ENCODE measurements around the gene B4GALNT2. TPM values are rescaled to one million over a fixed set of nuclear protein-coding genes. Genes with fewer than 3 reads are reported as not detected.
A peak's percentile ranks its signal among the peaks of the same experiment; 100 is the strongest.

Gene B4GALNT2
- polyA plus RNA-seq, 2 of the 4 experiments (the other 2 are of a cell fraction), result 0.36 to 0.49 TPM

DNA sequence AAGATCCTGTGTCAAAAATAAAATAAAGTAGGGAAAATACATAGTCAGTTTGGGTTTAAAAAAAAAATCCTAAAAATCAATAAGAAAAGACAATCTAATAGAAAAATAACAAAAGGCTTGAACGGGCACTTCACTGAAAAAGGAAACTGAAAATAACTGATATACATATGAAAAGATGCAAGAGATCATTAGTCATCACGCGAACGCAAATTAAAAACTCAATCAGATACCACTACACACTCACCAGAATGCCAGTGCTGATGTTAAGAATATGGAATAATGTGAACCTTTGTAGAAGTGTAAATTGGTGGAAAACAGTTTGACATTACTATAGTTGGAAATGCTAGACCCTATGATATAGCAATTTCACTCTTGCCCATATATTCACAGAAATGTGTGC, 63.2 kb downstream of the B4GALNT2 start:
- TF ChIP-seq MAFK (IDR thresholded peaks at IDR 0.05; ENCODE audit: partially characterized antibody), result no peak
- TF ChIP-seq SREBF2 (IDR thresholded peaks at IDR 0.05), result no peak
- no peak for TF ChIP-seq ZFP36 (IDR thresholded peaks at IDR 0.05; ENCODE audit: borderline replicate concordance, partially characterized antibody)
- DNase-seq (ENCODE audit: low read depth in 1 of 2, low spot score in 1 of 2) (no peak), ATAC-seq (no peak), FAIRE-seq (no peak)
- 86% methylated on average over 4 of the region's 4 CpGs for WGBS (ENCODE audit: missing lambda C conversion rate)
- Histone ChIP-seq H3K4me2 (no peak overlapping the region), H3K9me3 (no peaks in the 10 kb centered on the region), H3K4me1 (peaks cover 26% of the 10 kb centered on the region), H3K4me3 (no peak overlapping the region), H3K27ac (no peak overlapping the region)
- ChIA-PET POLR2A (no interaction called here), CTCF (interaction anchor here (1.1 to 17.4 kb wide), 4 partner anchors 26 to 163 kb away, joined by 3 to 224 read pairs (median 8); partner anchors contain the start of gene PHOSPHO1)

DNA sequence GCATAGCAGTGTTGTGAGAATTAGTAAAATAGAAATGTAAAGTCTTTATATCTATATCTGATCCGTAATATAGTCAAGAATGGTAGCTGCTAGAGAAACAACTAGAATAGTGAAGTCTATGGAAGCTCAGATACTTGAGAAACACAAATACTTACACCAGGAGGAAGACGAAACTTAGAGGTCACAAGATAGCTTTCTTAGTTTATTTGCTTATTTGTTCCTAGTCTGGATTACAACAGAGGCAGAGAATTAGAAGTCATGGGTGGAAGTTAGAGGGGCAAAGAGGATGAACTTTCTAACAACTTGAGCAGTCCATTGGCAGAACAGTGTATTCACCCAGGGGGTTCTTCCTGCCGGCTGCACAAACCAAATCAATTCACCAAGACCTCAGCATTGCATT, 64.0 kb downstream of the B4GALNT2 start:
- Histone ChIP-seq H3K4me1 (peaks cover 20% of the 10 kb centered on the region), H3K4me2 (no peak overlapping the region), H3K9me3 (no peaks in the 10 kb centered on the region), H3K27ac (peak overlapping the region in 1 of 2 experiments; percentile 67; a peak in 3 of 6 replicates), H3K4me3 (no peak overlapping the region)
- TF ChIP-seq NR3C1 (IDR thresholded peaks at IDR 0.05) (no peak), HEYL (CRISPR knock-in tag; IDR thresholded peaks at IDR 0.05) (no peak), CBX2 (IDR thresholded peaks at IDR 0.05; ENCODE audit: borderline replicate concordance, low read depth) (no peak)
- TF ChIP-seq, protein P1, sequence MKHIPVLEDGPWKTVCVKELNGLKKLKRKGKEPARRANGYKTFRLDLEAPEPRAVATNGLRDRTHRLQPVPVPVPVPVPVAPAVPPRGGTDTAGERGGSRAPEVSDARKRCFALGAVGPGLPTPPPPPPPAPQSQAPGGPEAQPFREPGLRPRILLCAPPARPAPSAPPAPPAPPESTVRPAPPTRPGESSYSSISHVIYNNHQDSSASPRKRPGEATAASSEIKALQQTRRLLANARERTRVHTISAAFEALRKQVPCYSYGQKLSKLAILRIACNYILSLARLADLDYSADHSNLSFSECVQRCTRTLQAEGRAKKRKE (CRISPR knock-in tag; IDR thresholded peaks at IDR 0.05; ENCODE audit: low read depth), result no peak
- TF ChIP-seq, protein P2, sequence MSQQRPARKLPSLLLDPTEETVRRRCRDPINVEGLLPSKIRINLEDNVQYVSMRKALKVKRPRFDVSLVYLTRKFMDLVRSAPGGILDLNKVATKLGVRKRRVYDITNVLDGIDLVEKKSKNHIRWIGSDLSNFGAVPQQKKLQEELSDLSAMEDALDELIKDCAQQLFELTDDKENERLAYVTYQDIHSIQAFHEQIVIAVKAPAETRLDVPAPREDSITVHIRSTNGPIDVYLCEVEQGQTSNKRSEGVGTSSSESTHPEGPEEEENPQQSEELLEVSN (IDR thresholded peaks at IDR 0.05; ENCODE audit: borderline replicate concordance, low read depth), result no peak
- CTCF ChIA-PET, result interaction anchor here (1.1 to 17.4 kb wide), 2 partner anchors 25 to 33 kb away, joined by 3 to 224 read pairs; partner anchors contain the start of gene PHOSPHO1
- no peak for FAIRE-seq
- POLR2A ChIA-PET, result no interaction called here
- no peak for ATAC-seq
- DNase-seq (ENCODE audit: low read depth in 1 of 2, low spot score in 1 of 2), result no peak
- WGBS (ENCODE audit: missing lambda C conversion rate), result 91% methylated on average over 3 of the region's 3 CpGs

DNA sequence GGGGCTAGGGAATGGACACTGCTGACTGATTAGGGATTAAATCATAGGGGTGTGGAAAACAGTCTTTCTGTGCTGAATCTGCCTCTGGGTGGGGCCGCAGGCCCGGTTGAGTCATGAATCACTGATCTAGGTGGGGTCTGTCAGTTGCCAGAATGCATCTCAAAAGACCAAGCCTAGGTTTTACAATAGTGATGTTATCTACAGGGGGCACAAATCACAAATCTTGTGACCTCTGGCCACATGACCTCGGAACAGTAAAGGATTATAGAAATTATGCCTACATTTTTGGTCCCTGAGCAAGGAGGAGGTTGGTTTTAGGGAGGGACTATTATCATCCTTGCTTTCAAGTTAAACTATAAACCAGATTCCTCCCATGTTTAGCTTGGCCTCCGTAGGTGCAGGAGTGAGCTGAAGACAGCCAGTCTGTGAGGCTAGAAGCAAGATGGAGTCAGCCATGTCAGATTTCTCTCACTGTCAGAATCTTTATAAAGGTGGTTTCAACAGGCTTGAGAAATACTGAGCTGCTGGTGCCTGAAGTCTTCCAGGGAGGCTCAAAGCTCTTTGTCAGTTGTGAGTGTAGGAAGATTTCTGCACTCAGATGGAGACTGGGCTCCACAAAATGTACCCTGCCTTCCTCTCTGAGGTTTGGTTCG, 64.9 kb downstream of the B4GALNT2 start:
- WGBS (ENCODE audit: missing lambda C conversion rate), result 20% methylated on average over 5 of the region's 5 CpGs
- no peak overlapping the region for H3K4me3 ChIP-seq
- peak overlapping the region; percentile 37 to 67; a peak in 5 of 6 replicates for H3K27ac ChIP-seq
- H3K4me2 ChIP-seq, result peak overlapping the region; percentile 6; the same call in 2 of the 3 replicates
- peak in 1 of 2 experiments; percentile 58 for DNase-seq (ENCODE audit: low read depth in 1 of 2, low spot score in 1 of 2)
- no peak for ATAC-seq
- H3K4me1 ChIP-seq, result peaks cover 20% of the 10 kb centered on the region
- FAIRE-seq, result no peak
- H3K9me3 ChIP-seq, result no peaks in the 10 kb centered on the region
- ChIA-PET CTCF (interaction anchor here (0.8 to 17.4 kb wide), 5 partner anchors 10 to 383 kb away, joined by 3 to 224 read pairs (median 4); partner anchors contain the start of gene PHOSPHO1), POLR2A (no interaction called here)
- TF ChIP-seq, protein P3, sequence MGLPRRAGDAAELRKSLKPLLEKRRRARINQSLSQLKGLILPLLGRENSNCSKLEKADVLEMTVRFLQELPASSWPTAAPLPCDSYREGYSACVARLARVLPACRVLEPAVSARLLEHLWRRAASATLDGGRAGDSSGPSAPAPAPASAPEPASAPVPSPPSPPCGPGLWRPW (IDR thresholded peaks at IDR 0.05), result no peak
- TF ChIP-seq RCOR1 (IDR thresholded peaks at IDR 0.05; ENCODE audit: low read depth, low read length) (no peak), TP53 (CRISPR knock-in tag; IDR thresholded peaks at IDR 0.05) (no peak), HEYL (CRISPR knock-in tag; IDR thresholded peaks at IDR 0.05) (0 out of 2 replicates have a peak, but pooled peaks have one; percentile 49), ZC3H11A (IDR thresholded peaks at IDR 0.05) (no peak), ZFP36 (IDR thresholded peaks at IDR 0.05; ENCODE audit: borderline replicate concordance, partially characterized antibody) (no peak), MAFK (IDR thresholded peaks at IDR 0.05; ENCODE audit: partially characterized antibody) (no peak), RARB (CRISPR knock-in tag; IDR thresholded peaks at IDR 0.05) (peak; percentile 59; the same call in 1 of the 2 replicates), ZSCAN20 (CRISPR knock-in tag; IDR thresholded peaks at IDR 0.05) (no peak), HOXA7 (CRISPR knock-in tag; IDR thresholded peaks at IDR 0.05) (no peak), GATA3 (IDR thresholded peaks at IDR 0.05; ENCODE audit: borderline replicate concordance) (peak; percentile 65; the same call in 1 of the 2 replicates), NR3C1 (IDR thresholded peaks at IDR 0.05) (no peak), ESRRA (IDR thresholded peaks at IDR 0.05; ENCODE audit: borderline replicate concordance, low read length) (no peak), JUNB (IDR thresholded peaks at IDR 0.05) (no peak), RFX5 (IDR thresholded peaks at IDR 0.05) (no peak), EP300 (IDR thresholded peaks at IDR 0.05) (no peak), FOXS1 (CRISPR knock-in tag; IDR thresholded peaks at IDR 0.05) (peak; percentile 75; the same call in 1 of the 2 replicates), SREBF2 (IDR thresholded peaks at IDR 0.05) (no peak), HOXB13 (CRISPR knock-in tag; IDR thresholded peaks at IDR 0.05; ENCODE audit: low read depth) (peak; percentile 96; the same call in 1 of the 2 replicates), HOXB5 (CRISPR knock-in tag; IDR thresholded peaks at IDR 0.05) (peak; percentile 90; the same call in 1 of the 2 replicates)
- TF ChIP-seq, protein P4, sequence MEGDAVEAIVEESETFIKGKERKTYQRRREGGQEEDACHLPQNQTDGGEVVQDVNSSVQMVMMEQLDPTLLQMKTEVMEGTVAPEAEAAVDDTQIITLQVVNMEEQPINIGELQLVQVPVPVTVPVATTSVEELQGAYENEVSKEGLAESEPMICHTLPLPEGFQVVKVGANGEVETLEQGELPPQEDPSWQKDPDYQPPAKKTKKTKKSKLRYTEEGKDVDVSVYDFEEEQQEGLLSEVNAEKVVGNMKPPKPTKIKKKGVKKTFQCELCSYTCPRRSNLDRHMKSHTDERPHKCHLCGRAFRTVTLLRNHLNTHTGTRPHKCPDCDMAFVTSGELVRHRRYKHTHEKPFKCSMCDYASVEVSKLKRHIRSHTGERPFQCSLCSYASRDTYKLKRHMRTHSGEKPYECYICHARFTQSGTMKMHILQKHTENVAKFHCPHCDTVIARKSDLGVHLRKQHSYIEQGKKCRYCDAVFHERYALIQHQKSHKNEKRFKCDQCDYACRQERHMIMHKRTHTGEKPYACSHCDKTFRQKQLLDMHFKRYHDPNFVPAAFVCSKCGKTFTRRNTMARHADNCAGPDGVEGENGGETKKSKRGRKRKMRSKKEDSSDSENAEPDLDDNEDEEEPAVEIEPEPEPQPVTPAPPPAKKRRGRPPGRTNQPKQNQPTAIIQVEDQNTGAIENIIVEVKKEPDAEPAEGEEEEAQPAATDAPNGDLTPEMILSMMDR (IDR thresholded peaks at IDR 0.05), result no peak
- TF ChIP-seq, protein P1 (CRISPR knock-in tag; IDR thresholded peaks at IDR 0.05; ENCODE audit: low read depth), result peak; percentile 95
- TF ChIP-seq, protein P5, sequence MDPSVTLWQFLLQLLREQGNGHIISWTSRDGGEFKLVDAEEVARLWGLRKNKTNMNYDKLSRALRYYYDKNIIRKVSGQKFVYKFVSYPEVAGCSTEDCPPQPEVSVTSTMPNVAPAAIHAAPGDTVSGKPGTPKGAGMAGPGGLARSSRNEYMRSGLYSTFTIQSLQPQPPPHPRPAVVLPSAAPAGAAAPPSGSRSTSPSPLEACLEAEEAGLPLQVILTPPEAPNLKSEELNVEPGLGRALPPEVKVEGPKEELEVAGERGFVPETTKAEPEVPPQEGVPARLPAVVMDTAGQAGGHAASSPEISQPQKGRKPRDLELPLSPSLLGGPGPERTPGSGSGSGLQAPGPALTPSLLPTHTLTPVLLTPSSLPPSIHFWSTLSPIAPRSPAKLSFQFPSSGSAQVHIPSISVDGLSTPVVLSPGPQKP (IDR thresholded peaks at IDR 0.05; ENCODE audit: low read depth, low read length), result no peak
- TF ChIP-seq, protein P6, sequence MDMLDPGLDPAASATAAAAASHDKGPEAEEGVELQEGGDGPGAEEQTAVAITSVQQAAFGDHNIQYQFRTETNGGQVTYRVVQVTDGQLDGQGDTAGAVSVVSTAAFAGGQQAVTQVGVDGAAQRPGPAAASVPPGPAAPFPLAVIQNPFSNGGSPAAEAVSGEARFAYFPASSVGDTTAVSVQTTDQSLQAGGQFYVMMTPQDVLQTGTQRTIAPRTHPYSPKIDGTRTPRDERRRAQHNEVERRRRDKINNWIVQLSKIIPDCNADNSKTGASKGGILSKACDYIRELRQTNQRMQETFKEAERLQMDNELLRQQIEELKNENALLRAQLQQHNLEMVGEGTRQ (IDR thresholded peaks at IDR 0.05), result peak; percentile 44; the same call in 1 of the 2 replicates

Data from A549 (cell line).